GM10248 (cell line): ENCODE data around the gene PUS10.
"Not testable (repeated sequence)": the region's sequence is repeated elsewhere in the genome, so short reads cannot be mapped to it uniquely, and the experiment has no call there.

Source experiments
- CTCF ChIA-PET: fragments of 300-600 bp; sonication (Branson Sonifier 250); formaldehyde crosslinking; extraction: SDS; loops from one replicate; lab custom pipeline; 2021; ENCODE audit warnings: antibody characterized with exemption; lab: Yijun Ruan, JAX
- POLR2A ChIA-PET: fragments of 350-650 bp; sonication (Branson Sonifier 250); formaldehyde crosslinking; extraction: SDS; loops from one replicate; lab custom pipeline; 2020; ENCODE audit warnings: antibody characterized with exemption; lab: Yijun Ruan, JAX
- DNase-seq: peaks from one replicate; pipeline ENCODE4 v3.0.0; 2012; ENCODE audit errors: extremely low spot score
- TF ChIP-seq, protein P1 (sequence below): IDR thresholded peaks from 2 replicates; pipeline ENCODE4 v1.5.1; 2012; ENCODE audit warnings: mild to moderate bottlenecking, low read depth; ENCODE audit errors: extremely low read depth, missing control alignments, control extremely low read depth

Gene PUS10

DNA sequence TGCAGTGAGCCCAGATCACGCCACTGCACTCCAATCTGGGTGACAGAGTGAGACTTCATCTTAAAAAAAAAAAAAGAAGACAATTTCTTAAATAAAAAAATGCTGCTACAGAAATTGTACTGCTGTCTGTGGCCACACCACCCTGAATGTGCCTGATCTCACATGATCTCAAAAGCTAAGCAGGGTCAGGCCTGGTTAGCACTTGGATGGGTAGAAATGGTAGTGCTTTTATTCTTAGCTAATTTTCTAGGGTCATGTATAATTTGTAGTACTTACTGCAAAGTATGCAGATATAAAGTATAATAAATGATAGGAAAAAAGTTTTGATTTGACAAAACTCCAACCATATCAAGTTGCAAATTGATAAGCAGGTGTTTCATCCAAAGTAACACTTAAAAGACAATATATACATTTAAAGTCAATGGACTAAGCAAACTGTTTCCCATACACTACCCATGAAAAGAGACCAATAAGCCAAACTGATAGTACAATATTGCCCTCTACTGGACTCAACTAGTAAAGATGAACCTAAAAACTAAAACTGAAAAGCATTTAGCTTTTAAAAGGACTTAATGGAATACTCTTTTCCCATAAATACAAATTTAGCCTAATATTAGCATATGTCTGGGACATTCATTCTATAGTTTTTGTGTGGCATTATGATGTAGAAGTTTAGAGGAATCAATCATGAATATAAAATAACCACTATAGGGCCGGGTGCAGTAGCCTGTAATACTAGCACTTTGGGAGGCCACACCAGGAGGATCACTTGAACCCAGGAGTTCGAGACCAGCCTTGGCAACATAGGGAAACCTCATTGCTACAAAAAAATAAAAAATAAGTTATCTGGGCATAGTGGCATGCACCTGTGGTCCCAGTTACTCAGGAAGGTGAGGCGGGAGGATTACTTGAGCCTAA lies 19.2 kb downstream of the PUS10 start:
- DNase-seq = peak; percentile 54
- CTCF ChIA-PET = interaction anchor here (0.6 to 10.8 kb wide), 58 partner anchors 8 to 355 kb away, joined by 3 to 132 read pairs (median 5); partner anchors contain the start of genes PAPOLG, PEX13, PUS10 and REL
- POLR2A ChIA-PET = interaction anchor here (0.6 to 0.7 kb wide), 2 partner anchors 86 to 89 kb away, joined by 4 to 6 read pairs; no protein-coding TSS in a partner anchor
- TF ChIP-seq, protein P1, sequence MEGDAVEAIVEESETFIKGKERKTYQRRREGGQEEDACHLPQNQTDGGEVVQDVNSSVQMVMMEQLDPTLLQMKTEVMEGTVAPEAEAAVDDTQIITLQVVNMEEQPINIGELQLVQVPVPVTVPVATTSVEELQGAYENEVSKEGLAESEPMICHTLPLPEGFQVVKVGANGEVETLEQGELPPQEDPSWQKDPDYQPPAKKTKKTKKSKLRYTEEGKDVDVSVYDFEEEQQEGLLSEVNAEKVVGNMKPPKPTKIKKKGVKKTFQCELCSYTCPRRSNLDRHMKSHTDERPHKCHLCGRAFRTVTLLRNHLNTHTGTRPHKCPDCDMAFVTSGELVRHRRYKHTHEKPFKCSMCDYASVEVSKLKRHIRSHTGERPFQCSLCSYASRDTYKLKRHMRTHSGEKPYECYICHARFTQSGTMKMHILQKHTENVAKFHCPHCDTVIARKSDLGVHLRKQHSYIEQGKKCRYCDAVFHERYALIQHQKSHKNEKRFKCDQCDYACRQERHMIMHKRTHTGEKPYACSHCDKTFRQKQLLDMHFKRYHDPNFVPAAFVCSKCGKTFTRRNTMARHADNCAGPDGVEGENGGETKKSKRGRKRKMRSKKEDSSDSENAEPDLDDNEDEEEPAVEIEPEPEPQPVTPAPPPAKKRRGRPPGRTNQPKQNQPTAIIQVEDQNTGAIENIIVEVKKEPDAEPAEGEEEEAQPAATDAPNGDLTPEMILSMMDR = peak; percentile 49

DNA sequence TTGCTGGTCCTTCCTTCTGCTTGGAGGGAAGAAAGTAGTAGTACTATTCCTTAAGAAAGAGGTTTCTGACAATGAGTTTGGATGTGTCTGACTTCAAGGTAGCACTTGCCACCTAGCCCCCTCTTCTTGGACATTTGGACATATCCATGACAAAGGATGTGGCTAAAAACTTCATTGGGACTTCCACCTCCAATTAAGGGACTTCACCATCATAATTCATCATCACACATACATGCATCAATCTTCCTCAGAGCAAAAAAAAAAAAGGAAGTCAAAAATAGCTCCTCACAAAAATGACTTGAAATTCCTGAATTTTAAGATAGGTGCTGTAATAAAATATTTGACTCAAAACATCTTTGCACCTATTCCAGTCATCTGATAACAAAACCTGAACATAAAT lies 23.9 kb downstream of the PUS10 start:
- ChIA-PET POLR2A (no interaction called here), CTCF (interaction anchor here (1.2 to 10.8 kb wide), 5 partner anchors 40 to 286 kb away, joined by 3 to 132 read pairs (median 4); no protein-coding TSS in a partner anchor)
- TF ChIP-seq, protein P1 = no peak
- no peak for DNase-seq

- ChIA-PET CTCF (interaction anchor here (0.9 to 10.8 kb wide), 7 partner anchors 10 to 285 kb away, joined by 3 to 132 read pairs (median 4); partner anchors contain the start of gene REL), POLR2A (interaction anchor here (1.0 kb wide), 1 partner anchor 15 kb away, joined by 8 read pairs; no protein-coding TSS in a partner anchor)
- DNase-seq = peak; percentile 72
- TF ChIP-seq, protein P1 = no peak
These were observed 25.1 kb downstream of the PUS10 start for GRCh38 chr2:60992985-60993392.

DNA sequence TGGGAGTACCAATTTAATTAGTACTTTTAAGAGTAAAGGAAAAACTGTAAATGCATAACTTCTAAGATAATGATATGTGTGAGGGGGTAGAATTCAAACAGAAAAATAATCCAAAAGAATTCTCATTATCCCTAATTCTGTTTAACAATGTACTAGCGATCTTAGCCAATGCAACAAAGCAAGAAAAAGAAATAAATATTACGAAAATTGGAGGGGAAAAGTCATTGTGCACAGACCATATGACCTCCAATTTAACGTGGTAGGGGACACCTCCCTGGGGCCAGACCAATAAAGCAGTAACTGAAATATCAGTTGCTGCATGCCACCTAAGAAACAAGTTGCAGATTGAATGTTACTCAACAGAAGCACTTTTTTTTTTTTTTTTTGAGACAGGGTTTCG lies 26.4 kb downstream of the PUS10 start:
- ChIA-PET CTCF (interaction anchor here (1.7 to 10.8 kb wide), 2 partner anchors 110 to 284 kb away, joined by 6 to 132 read pairs; partner anchors contain the start of gene REL), POLR2A (no interaction called here)
- TF ChIP-seq, protein P1 = no peak
- no peak for DNase-seq

GRCh38 chr2:60989259-60989658 lies 28.8 kb downstream of the PUS10 start:
- no peak for DNase-seq
- CTCF ChIA-PET = interaction anchor here (0.8 to 1.5 kb wide), 4 partner anchors 10 to 126 kb away, joined by 3 to 5 read pairs (median 4); no protein-coding TSS in a partner anchor
- POLR2A ChIA-PET = no interaction called here
- TF ChIP-seq, protein P1 = no peak

- DNase-seq, POLR2A ChIA-PET: not testable (repeated sequence)
- CTCF ChIA-PET = interaction anchor here (0.9 to 3.0 kb wide), 5 partner anchors 10 to 31 kb away, joined by 3 to 22 read pairs (median 4); no protein-coding TSS in a partner anchor
These were observed 30.4 kb downstream of the PUS10 start for GRCh38 chr2:60987656-60988055.
